ENCODE data around the gene SLC66A1.

Gene SLC66A1

DNA sequence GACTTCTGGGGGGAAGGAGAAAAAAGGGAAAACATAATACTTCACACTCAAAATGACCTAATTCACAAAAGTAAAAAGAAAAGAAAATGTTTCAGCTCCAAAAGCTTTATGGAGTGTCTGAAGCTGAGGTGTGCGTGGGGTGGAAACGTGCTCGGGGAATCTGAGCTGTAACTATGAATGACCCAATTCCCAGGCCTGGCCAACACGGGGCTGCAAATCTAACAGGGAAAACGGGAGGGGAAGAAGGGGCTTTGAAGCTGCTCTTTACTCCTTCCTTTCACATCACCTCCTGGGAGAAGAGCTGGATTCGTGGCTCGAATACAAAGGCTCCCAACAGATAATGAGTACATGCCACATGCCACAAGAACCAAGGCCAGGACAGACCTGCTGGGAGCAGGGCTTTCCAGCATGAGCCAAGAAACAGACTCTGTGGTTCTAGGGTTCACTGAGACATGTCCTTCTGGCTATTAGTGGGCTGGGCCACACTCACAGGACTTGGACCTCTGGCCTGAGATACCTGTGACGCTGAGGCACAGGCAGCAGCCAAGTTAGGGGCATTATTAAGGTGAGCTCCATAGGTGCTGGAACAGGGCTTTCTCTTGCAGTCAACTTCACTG is 51.5 kb downstream of the SLC66A1 start:
- no peaks in the 10 kb centered on the region for H3K27me3 Mint-ChIP-seq (ENCODE audit: low read depth)
- peaks cover 30% of the 10 kb centered on the region for H3K4me1 Mint-ChIP-seq
- H3K9me3 Mint-ChIP-seq = no peaks in the 10 kb centered on the region
- TF ChIP-seq, protein P1, sequence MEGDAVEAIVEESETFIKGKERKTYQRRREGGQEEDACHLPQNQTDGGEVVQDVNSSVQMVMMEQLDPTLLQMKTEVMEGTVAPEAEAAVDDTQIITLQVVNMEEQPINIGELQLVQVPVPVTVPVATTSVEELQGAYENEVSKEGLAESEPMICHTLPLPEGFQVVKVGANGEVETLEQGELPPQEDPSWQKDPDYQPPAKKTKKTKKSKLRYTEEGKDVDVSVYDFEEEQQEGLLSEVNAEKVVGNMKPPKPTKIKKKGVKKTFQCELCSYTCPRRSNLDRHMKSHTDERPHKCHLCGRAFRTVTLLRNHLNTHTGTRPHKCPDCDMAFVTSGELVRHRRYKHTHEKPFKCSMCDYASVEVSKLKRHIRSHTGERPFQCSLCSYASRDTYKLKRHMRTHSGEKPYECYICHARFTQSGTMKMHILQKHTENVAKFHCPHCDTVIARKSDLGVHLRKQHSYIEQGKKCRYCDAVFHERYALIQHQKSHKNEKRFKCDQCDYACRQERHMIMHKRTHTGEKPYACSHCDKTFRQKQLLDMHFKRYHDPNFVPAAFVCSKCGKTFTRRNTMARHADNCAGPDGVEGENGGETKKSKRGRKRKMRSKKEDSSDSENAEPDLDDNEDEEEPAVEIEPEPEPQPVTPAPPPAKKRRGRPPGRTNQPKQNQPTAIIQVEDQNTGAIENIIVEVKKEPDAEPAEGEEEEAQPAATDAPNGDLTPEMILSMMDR (IDR thresholded peaks at IDR 0.05; ENCODE audit: unreplicated experiment in 3 of 3) = no peak
- no peak overlapping the region for H3K4me3 Mint-ChIP-seq
- peak overlapping the region; percentile 33 to 76 (median 51) for H3K27ac Mint-ChIP-seq
- H3K36me3 Mint-ChIP-seq (ENCODE audit: low read depth) = peaks cover 3% of the 10 kb centered on the region

DNA sequence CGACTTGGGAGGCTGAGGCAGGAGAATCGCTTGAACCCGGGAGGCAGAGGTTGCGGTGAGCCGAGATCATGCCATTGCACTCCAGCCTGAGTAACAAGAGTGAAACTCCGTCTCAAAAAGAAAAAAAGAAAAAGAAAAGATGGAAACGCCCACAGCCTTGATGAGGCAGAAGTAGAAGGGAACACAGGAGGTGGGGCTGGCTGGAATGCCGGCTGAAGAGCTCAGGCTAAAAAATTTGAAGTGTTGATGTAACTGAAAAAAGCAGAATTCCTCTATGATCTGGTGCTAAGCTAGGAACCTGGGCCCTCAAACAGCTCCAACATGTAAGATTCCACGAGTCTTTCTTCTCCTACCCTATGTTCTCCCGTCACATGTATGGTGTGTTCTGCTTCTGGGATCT is 53.6 kb downstream of the SLC66A1 start:
- Mint-ChIP-seq H3K27ac (peak overlapping the region in 1 of 3 experiments; percentile 10), H3K4me1 (peaks cover 24% of the 10 kb centered on the region), H3K4me3 (no peak overlapping the region), H3K9me3 (no peaks in the 10 kb centered on the region), H3K27me3 (ENCODE audit: low read depth) (peaks cover 3% of the 10 kb centered on the region), H3K36me3 (ENCODE audit: low read depth) (peaks cover 3% of the 10 kb centered on the region)
- TF ChIP-seq, protein P1 (IDR thresholded peaks at IDR 0.05; ENCODE audit: unreplicated experiment in 3 of 3) = no peak

DNA sequence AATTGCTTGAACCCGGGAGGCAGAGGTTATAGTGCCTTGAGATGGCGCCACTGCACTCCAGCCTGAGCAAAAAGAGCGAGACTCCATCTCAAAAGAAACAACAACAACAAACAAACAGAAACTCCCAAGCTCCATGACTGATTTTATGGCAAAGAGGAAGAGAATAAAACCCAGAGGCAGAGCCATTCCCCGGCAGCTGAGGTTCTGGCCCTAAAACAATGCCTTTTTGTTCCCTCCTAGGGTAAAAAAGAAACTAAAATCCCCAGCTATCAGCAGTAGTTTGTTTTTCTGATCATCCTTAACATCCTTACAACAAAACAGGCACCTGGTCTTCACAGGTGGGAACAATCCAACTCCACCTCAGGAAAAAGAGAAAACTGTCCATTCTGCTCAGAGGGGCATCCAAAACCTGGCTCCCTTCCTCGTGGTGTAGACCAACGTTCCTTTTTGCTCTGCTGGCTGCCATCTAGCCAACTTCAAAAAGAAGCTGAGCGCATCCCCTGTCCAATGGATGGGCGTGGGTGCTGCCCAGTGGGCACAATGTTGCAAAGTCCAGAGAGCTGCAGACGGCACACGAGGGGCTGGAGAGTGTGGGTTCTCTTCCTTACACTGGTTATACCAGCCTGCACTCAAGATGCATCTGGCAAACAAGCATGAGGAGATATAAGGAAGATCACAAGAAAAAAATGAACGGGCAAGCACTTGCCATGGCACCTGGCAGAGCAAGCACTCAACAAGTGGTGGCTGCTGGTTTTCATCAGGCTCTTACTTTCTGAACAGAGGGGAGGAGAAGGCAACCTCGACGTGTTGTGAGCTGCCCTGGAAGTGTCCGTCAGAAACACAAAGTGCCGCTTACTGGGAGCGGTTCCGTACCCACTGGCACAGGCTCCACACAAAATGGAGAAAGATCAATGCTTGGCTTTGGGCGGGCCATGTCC is 54.7 kb downstream of the SLC66A1 start:
- H3K27me3 Mint-ChIP-seq (ENCODE audit: low read depth) = peaks cover 3% of the 10 kb centered on the region
- peak overlapping the region in 1 of 3 experiments; percentile 28 for H3K27ac Mint-ChIP-seq
- peaks cover 17% of the 10 kb centered on the region for H3K4me1 Mint-ChIP-seq
- TF ChIP-seq, protein P1 (IDR thresholded peaks at IDR 0.05; ENCODE audit: unreplicated experiment in 3 of 3) = no peak
- H3K4me3 Mint-ChIP-seq = no peak overlapping the region
- H3K9me3 Mint-ChIP-seq = no peaks in the 10 kb centered on the region
- H3K36me3 Mint-ChIP-seq (ENCODE audit: low read depth) = peaks cover 3% of the 10 kb centered on the region

DNA sequence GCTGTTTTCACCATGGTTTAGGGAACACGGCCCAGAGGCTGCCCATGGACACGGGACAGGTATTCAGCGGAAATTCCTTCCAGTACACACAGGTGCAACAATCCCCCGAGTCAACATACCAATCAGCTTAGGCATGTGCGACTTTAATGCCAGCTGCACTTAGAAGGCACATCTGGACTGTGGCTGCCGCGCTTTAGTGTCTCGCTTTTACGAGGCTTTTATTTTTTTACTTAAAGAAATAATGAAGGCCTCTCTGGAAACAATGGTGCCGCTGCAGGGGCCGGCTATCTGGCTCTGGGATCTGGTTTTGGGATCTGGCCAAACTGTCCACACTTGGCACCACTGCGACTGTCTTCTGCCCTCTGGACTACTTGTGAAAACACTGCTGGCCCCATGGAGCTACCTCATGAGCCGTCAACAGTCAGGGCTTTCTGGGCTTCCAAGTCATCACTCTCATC is 55.5 kb downstream of the SLC66A1 start:
- H3K27ac Mint-ChIP-seq = no peak overlapping the region
- peaks cover 3% of the 10 kb centered on the region for H3K36me3 Mint-ChIP-seq (ENCODE audit: low read depth)
- H3K4me1 Mint-ChIP-seq = peaks cover 21% of the 10 kb centered on the region
- H3K9me3 Mint-ChIP-seq = no peaks in the 10 kb centered on the region
- H3K27me3 Mint-ChIP-seq (ENCODE audit: low read depth) = peaks cover 3% of the 10 kb centered on the region
- H3K4me3 Mint-ChIP-seq = no peak overlapping the region
- TF ChIP-seq, protein P1 (IDR thresholded peaks at IDR 0.05; ENCODE audit: unreplicated experiment in 3 of 3) = no peak

DNA sequence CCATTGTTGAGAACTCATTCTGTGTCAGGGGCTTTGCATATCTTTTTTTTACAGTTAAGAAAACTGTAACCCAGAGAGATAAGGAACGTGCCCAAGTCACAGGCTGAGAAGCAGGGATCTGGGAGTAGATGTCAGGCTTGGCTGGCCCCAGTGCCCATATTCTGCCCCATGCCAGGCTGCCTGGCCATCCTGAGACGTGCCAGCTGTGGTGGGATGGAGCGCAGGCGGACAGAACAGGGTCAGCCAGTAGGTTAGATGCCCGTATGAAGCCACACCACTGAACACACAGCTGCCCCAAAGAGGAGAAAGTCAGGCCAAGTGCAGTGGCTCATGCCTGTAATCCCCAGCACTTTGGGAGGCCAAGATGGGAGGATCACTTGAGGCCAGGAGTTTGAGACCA is 55.9 kb downstream of the SLC66A1 start:
- Mint-ChIP-seq H3K4me3 (no peak overlapping the region), H3K36me3 (ENCODE audit: low read depth) (peaks cover 3% of the 10 kb centered on the region), H3K9me3 (no peaks in the 10 kb centered on the region), H3K27ac (no peak overlapping the region), H3K27me3 (ENCODE audit: low read depth) (peaks cover 3% of the 10 kb centered on the region), H3K4me1 (peaks cover 23% of the 10 kb centered on the region)
- TF ChIP-seq, protein P1 (IDR thresholded peaks at IDR 0.05; ENCODE audit: unreplicated experiment in 3 of 3) = no peak
